ENCODE measurements around the gene GALNTL6.

DNA sequence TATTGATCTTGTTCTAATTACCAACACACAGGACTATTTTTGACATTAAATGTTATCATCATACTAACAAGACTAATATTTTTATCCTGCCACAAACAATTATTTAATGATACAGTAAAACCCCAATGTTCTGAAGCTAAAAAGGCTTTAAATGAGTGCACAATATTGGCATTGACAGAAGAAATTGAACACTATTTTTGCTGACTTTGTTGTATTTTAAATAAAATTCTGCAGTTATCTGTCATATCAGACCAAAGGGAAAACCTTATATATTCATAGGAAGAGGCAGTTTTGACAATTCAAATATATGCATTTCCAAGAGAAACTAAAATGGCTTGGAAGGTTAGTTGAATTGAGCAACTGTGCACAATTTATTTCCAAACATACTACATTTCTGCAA, 957.6 kb downstream of the GALNTL6 start:
- TF ChIP-seq, protein P1, sequence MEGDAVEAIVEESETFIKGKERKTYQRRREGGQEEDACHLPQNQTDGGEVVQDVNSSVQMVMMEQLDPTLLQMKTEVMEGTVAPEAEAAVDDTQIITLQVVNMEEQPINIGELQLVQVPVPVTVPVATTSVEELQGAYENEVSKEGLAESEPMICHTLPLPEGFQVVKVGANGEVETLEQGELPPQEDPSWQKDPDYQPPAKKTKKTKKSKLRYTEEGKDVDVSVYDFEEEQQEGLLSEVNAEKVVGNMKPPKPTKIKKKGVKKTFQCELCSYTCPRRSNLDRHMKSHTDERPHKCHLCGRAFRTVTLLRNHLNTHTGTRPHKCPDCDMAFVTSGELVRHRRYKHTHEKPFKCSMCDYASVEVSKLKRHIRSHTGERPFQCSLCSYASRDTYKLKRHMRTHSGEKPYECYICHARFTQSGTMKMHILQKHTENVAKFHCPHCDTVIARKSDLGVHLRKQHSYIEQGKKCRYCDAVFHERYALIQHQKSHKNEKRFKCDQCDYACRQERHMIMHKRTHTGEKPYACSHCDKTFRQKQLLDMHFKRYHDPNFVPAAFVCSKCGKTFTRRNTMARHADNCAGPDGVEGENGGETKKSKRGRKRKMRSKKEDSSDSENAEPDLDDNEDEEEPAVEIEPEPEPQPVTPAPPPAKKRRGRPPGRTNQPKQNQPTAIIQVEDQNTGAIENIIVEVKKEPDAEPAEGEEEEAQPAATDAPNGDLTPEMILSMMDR (conservative IDR thresholded peaks at IDR 0.05; ENCODE audit: low read depth, low read length): no peak
- TF ChIP-seq CEBPB (IDR thresholded peaks at IDR 0.05; ENCODE audit: low read depth, low read length) (no peak), POLR2A (IDR thresholded peaks at IDR 0.05; ENCODE audit: low read depth, low read length) (no peak), MAZ (IDR thresholded peaks at IDR 0.05; ENCODE audit: borderline replicate concordance, low read depth, low read length) (no peak), BHLHE40 (IDR thresholded peaks at IDR 0.05; ENCODE audit: low read depth, low read length) (no peak), CHD1 (IDR thresholded peaks at IDR 0.05; ENCODE audit: low read depth, low read length) (no peak), RFX5 (IDR thresholded peaks at IDR 0.05; ENCODE audit: low read depth, low read length) (no peak), RCOR1 (IDR thresholded peaks at IDR 0.05; ENCODE audit: insufficient replicate concordance, low read length) (no peak), SMC3 (IDR thresholded peaks at IDR 0.05; ENCODE audit: low read depth, low read length) (no peak), RAD21 (IDR thresholded peaks at IDR 0.05; ENCODE audit: low read length) (no peak), MXI1 (IDR thresholded peaks at IDR 0.05; ENCODE audit: borderline replicate concordance, low read depth, low read length) (no peak)
- TF ChIP-seq, protein P2, sequence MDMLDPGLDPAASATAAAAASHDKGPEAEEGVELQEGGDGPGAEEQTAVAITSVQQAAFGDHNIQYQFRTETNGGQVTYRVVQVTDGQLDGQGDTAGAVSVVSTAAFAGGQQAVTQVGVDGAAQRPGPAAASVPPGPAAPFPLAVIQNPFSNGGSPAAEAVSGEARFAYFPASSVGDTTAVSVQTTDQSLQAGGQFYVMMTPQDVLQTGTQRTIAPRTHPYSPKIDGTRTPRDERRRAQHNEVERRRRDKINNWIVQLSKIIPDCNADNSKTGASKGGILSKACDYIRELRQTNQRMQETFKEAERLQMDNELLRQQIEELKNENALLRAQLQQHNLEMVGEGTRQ (IDR thresholded peaks at IDR 0.05; ENCODE audit: low read depth, low read length): no peak
